HT1080 (cell line): ENCODE data around the gene PRKG1. TPM values are rescaled to one million over a fixed set of nuclear protein-coding genes. Genes with fewer than 3 reads are reported as not detected.

Source experiments
- DNase-seq: peaks from one replicate; pipeline ENCODE4 v3.0.0-alpha.2; 2015; ENCODE audit warnings: low read depth
- total RNA-seq: library from RNA; depleted of rRNA; stranded (reverse); fragments of >200 nt; shearing (Covaris generic); gene quantifications from 2 replicates; pipeline ENCODE4 v1.2.3, GENCODE V29; 2014

PRKG1 gene
- total RNA-seq, 1 experiment from 2014 or later: 3.9 TPM

- no peak for DNase-seq
Measured at GRCh38 chr10:51788273-51788672, 714.0 kb downstream of the PRKG1 start.

- no peak for DNase-seq
Measured at GRCh38 chr10:51789118-51789517, 714.8 kb downstream of the PRKG1 start.

DNA sequence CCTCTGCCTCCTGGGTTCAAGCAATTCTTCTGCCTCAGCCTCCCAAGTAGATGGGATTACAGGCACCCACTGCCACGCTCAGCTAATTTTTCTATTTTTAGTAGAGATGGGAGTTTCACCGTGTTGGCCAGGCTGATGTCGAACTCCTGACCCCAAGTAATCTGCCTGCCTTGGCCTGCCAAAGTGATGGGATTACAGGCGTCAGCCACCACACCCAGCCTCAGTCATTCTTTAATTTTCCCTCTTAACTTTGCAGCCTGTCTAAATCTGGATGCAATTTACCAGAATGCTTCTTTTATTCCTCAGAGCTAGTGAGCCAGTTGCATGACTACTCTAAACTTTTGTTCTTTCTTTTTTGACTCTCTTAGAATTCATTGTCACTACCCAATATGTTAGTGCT is 715.6 kb downstream of the PRKG1 start:
- DNase-seq: no peak

- DNase-seq: no peak
Measured at GRCh38 chr10:51792678-51793077, 718.4 kb downstream of the PRKG1 start.

DNA sequence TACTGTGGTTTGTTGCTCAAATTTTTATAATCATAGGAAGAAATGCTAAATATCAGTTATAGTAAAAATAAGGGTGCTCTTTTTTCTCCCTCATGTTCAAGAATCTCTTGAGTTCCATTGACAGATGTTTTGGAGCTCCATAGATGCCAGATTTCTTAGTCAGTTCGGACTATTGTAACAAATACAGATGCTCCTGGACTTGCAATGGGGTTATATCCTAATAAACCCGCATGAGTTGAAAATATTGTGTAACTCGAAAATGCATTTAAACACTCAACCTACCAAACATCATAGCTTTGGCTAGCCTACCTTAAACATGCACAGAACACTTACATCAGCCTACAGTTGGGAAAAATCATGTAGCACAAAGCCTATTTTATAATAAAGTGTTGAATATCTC is 725.8 kb downstream of the PRKG1 start:
- DNase-seq: no peak

DNA sequence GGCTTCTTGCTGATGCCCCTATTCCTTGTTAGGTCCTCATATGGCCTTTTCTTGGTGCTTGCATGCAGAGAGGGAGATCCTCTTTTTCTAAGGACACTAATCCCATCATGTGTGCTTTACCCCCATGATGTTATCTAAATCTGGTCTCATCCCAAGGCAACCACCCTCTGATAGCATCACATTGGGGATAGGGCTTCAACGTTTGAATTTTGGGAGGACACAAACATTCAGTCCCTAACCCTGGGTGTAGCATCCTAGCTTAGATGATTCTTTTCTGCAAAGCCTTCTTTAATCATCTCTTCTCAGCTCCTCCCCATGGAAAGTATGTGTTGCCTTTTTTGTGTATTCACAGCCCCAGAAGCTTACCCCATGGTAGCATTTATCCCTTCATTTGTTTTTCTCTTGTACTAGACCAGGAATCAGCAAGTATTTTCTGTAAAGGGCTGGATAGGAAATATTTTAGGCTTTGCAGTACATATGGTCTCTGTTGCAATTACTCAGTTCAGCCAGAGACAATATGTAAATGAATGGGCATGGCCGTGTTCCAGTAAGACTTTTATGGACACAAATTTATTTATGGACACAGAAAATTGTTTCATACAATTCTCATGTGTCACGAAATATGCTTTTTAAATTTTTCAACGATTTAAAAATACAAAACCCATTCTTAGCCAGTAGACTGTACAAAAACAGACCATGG is 726.6 kb downstream of the PRKG1 start:
- no peak for DNase-seq

GRCh38 chr10:51802030-51802429 is 727.7 kb downstream of the PRKG1 start:
- no peak for DNase-seq

- peak; percentile 60 for DNase-seq
Measured at GRCh38 chr10:51804866-51805265, 730.6 kb downstream of the PRKG1 start.

- DNase-seq: no peak
Measured at GRCh38 chr10:51806079-51806835, 732.0 kb downstream of the PRKG1 start.

GRCh38 chr10:51808187-51808586 is 733.9 kb downstream of the PRKG1 start:
- no peak for DNase-seq

DNA sequence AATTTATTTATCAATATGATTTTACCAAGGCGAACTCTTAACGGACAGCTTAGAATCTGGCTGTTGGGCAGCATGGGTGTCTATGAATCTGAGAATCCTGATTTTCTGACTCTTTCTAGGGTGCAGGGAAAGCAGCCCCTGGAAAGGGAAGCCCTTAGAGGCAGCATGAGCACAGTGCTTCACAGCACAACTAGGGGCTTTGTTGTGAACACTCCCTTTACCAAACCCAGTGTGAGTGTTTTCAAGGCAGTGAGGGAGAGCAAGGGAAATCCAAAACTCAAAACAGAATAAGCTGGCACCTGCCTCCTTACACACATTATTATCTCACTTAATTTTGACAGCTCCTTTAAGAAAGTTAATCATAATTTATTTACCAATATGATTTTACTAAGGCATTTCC is 741.4 kb downstream of the PRKG1 start:
- no peak for DNase-seq

DNA sequence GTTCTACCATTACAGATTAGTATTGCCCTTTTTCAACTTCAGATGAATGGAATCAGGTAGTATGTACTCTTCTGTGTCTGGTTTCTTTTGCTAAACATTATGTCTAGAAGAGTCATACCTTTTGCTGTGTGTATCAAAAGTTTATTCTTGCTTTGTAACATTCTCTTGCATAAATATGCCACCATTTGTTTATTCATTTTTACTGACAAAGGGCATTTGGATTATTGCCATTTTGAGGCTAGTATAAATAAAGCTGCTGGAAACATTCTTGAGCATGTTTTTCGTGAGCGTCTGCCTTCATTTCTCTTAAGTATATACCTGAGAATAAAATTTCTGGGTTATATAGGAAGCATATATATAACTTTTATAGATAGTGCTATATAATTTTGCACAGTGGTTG is 746.8 kb downstream of the PRKG1 start:
- no peak for DNase-seq

GRCh38 chr10:51821745-51822144 is 747.5 kb downstream of the PRKG1 start:
- DNase-seq: no peak

DNA sequence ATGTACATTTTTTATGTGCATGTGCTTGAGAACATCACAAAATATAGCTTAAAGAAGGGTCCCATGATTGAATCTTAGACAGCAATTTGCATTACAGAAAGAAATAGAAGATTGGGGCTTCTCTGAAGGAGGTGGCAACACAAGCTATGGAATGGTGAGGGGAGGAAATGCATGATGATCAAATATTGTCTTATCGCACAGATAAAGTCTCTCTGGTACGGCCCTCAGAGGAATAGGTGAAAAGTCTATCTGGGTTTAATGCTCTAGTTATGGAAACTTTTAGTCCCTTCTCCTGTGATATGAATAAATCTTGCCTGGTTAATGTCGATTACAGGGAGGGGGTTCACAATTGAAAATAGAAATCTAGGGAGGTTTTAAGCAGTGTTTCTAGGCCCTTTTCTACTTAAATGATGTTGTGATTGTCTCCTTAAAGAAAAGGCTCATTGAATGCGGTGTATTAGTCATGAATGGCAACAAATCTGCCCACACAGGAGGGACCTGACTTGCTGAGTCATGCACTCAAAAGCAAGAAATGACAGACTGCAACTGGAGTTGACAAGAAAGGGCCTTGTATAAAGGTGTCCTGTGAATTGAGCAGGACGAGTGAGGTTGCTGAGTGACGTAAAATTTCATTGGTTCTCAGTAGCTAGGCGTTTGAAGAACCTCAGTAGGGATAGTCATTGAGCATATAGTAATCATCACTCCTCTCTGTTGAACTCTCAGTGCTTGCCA is 758.5 kb downstream of the PRKG1 start:
- DNase-seq: peak; percentile 94

GRCh38 chr10:51834548-51834947 is 760.3 kb downstream of the PRKG1 start:
- DNase-seq: no peak

DNA sequence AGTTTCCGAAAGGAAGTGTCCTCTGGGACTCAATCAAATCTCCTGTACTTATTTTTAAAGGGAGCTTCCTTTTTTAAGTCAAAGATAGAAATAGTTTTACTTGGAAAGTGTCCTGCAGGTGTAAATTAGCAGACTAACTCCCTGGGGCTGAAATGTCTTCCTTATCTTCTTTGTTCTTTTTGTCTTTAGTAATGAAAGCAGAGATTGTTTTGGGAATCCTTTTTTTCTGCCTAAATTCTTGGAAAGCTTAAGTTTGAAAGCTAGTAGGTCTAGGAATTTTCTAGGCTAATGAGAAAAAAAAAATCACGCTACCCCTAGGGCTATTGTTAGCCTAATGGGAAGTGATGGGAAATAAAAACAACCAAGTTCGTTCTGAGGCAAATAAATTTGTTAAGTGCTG is 764.2 kb downstream of the PRKG1 start:
- DNase-seq: no peak

DNA sequence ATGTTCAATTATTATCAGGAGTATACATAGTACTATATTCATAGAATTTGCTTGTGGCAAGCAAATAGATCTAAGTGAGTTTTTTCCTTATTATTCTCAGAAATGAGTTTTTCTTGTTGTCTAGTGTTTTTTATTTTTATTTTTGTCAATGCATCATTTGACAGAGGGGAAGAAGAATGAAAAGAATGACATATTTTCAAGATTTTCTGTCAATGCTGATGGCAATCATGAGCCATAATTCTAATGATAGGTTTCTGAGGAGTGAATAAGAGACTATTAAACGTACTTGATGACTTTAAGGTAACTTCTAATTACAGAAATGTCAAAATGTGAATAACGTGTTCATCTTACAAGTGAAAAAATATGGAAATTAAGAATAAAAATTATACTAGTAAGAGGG is 769.7 kb downstream of the PRKG1 start:
- no peak for DNase-seq

DNA sequence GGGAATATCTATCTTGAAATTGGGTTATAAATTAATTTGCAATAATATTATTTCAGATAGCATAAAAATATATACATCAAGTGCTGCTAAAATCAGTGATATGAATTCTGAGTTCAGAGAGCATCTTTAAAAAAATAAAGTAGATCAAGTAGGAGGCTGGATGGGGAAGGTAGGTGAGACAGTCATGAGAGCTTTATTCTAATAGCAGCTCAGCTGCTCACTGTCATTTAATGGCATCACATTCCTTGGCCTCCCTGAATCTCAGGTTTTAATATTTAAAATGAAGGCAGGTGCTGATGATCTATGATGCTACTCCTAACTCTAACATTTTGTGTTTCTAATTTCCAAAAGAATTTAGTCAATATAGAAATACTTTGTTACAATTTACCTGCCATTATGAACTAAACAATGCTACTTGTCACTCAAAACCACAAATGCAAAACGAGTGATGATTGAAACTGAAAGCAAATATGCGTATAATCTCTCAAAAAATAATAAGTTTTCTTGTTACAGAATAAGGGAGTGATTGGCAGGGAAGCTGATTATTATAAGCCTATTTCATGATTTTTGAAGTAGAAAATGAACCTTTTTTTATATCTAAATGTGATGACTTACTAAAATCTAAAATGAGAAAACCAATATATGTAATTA is 772.7 kb downstream of the PRKG1 start:
- no peak for DNase-seq

- no peak for DNase-seq
Measured at GRCh38 chr10:51852297-51852696, 778.0 kb downstream of the PRKG1 start.

GRCh38 chr10:51857305-51857704 is 783.0 kb downstream of the PRKG1 start:
- DNase-seq: no peak

DNA sequence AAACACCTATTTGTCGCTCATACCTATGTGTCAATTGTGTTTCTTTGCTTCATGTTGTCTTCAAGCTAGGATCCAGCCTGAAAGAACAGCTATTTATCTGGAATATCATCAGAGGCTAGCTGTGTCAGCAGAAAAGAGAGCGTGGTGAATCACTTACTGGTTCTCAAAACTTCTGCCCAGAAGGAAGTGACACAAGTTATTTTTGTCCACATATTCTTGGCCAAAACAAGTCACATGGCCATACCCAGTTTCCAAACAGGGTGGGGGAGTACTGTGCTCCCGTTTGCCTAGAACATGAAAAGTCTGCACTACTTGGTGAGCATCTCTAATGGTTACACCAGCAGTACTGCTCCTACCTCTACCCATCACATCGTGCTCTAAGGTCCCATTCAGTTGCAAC is 786.0 kb downstream of the PRKG1 start:
- DNase-seq: peak; percentile 55

DNA sequence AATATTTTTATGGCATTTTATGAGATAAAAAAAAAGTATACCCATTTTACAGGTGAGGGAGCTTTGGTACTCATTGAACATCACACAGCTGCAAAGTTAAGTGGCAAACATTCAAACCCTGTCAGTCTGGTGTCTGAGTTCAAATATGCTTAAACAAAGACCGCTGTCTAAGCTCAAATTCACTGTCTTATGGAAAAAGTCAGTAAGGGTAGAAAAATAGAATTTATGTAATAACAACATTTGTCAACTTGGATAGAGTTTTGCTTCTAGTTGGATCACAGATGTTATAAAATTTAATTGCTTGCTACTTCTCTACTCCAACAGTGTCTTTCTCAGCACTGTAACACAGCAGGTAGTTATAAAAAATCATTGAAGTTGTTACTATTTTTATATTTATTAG is 786.8 kb downstream of the PRKG1 start:
- DNase-seq: no peak
